ENCODE results near the gene MCC.

The MCC gene

GRCh38 chr5:113523168-113523567, 34.9 kb upstream of the MCC start (continued):
- TF ChIP-seq ZFP41 (tag by site-specific recombination; IDR thresholded peaks at IDR 0.05; ENCODE audit: borderline replicate concordance) (no peak), ZNF624 (tag by site-specific recombination; IDR thresholded peaks at IDR 0.05) (no peak), ZNF18 (tag by site-specific recombination; IDR thresholded peaks at IDR 0.05) (no peak), ZNF266 (tag by site-specific recombination; IDR thresholded peaks at IDR 0.05; ENCODE audit: low read depth) (no peak), SCRT2 (tag by site-specific recombination; IDR thresholded peaks at IDR 0.05) (no peak), GFI1B (tag by site-specific recombination; IDR thresholded peaks at IDR 0.05) (no peak), ZFP69B (tag by site-specific recombination; IDR thresholded peaks at IDR 0.05) (no peak), ZNF571 (tag by site-specific recombination; IDR thresholded peaks at IDR 0.05) (no peak)

GRCh38 chr5:113520899-113521298, 32.6 kb upstream of the MCC start:
- no peak overlapping the region for H3K27ac ChIP-seq (ENCODE audit: extremely low read depth, low read depth, low read length)
- H3K4me1 ChIP-seq (ENCODE audit: control insufficient read depth, insufficient read depth, low read length): no peaks in the 10 kb centered on the region
- no peak overlapping the region for H3K4me3 ChIP-seq (ENCODE audit: low read depth, low read length)
- no peaks in the 10 kb centered on the region for H3K9me3 ChIP-seq (ENCODE audit: control insufficient read depth, insufficient read depth, low read depth, low read length)
- H3K36me3 ChIP-seq (ENCODE audit: control insufficient read depth in 2 of 2, insufficient read depth in 1 of 2, low read length in 2 of 2): peaks cover 14 to 47% of the 10 kb centered on the region in 2 experiments
- CTCF ChIA-PET: interaction anchor here (1.1 kb wide), 1 partner anchor 8 kb away, joined by 3 read pairs; no protein-coding TSS in a partner anchor
- POLR2A ChIA-PET: interaction anchor here (0.6 kb wide), 1 partner anchor 32 kb away, joined by 5 read pairs; no protein-coding TSS in a partner anchor
- TF ChIP-seq ELK4 (IDR thresholded peaks at IDR 0.05; ENCODE audit: borderline replicate concordance, low read depth, low read length) (no peak), ZNF114 (tag by site-specific recombination; IDR thresholded peaks at IDR 0.05) (no peak), ZNF747 (tag by site-specific recombination; IDR thresholded peaks at IDR 0.05) (no peak), ZNF18 (tag by site-specific recombination; IDR thresholded peaks at IDR 0.05) (no peak), ZNF138 (tag by site-specific recombination; IDR thresholded peaks at IDR 0.05; ENCODE audit: borderline replicate concordance) (no peak), ZNF146 (tag by site-specific recombination; IDR thresholded peaks at IDR 0.05) (peak; percentile 95), REST (tag by site-specific recombination; IDR thresholded peaks at IDR 0.05) (no peak), ZNF580 (tag by site-specific recombination; IDR thresholded peaks at IDR 0.05) (peak; percentile 86), ZNF19 (tag by site-specific recombination; IDR thresholded peaks at IDR 0.05; ENCODE audit: low read depth) (no peak), ZNF280D (tag by site-specific recombination; IDR thresholded peaks at IDR 0.05) (0 out of 2 replicates have a peak, but pooled peaks have one; percentile 19), ZNF701 (tag by site-specific recombination; IDR thresholded peaks at IDR 0.05) (no peak), ZNF398 (tag by site-specific recombination; IDR thresholded peaks at IDR 0.05) (no peak)
